HG03342 (cell line): Measurements from ENCODE around the gene TFG.
A peak's percentile ranks its signal among the peaks of the same experiment; 100 is the strongest.
"Not testable (repeated sequence)": the region's sequence is repeated elsewhere in the genome, so short reads cannot be mapped to it uniquely, and the experiment has no call there.

Experiments
- ATAC-seq: cut with Tn5 transposase; IDR thresholded peaks from one replicate; pipeline ENCODE4 v1.9.1; 2021; ENCODE audit warnings: mild to moderate bottlenecking, moderate library complexity; ENCODE audit not compliant: unreplicated experiment

TFG gene

GRCh38 chr3:100708989-100709841, at the start of gene TFG:
TFG (plus strand) TSS chr3:100709494; CDS start chr3:100713686, 4,192 bp downstream.
- ATAC-seq: peak; percentile 87

DNA sequence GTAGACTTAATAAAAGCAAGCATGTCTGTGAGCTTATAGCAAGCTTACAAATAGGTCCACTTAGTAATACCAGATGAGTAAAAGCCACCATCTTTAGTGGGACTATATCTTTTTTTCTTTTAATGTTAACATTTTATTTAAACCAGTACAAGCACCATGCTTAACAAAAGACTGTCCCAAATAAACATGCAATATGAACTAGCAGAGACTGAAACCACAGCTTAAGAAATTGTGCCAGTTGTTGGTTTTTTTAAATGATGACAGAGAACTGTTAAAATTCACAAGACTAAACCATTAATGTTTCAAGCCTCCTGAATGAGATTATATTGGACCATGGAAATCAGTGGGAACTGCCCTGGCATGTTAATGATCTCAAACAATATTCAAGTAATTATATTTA, 48.0 kb upstream of the TFG start:
- not testable (repeated sequence) for ATAC-seq

DNA sequence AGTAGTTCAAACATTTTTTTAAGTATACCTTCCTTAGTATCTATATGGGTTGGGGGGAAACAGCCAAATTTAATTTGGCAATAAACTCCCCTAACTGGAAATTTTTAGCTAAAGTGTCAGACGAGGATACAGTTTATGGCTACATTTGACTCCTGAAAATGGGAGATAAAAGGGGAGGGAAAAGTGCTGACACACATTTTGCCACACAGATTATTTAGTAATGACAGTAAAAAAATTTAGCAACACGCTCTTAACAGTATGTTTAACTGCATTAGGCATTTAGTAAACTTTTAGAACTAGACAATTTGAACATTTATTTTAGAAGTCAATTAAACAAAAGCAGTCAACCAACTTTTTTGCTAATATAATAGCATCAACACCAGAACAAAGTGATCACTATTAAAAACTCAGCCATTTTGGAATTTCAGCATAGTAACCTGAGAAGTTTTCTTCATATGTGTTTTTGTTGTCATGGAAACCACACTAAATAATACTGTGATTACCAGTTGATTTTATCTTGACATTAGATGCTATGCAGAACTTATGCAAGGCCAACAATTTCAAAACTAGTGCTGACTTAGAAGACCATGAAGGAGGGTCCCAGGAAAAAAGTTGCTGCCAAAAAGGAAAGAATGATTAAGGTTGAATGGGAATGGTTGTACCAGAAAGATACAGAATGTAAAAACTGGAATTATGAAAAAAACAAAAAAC, 47.0 kb upstream of the TFG start:
- no peak for ATAC-seq

GRCh38 chr3:100665230-100665629, 44.1 kb upstream of the TFG start:
- peak; percentile 79 for ATAC-seq

- ATAC-seq: not testable (repeated sequence)
These were observed 42.6 kb upstream of the TFG start for GRCh38 chr3:100666699-100667098.

GRCh38 chr3:100667316-100667715, 42.0 kb upstream of the TFG start:
- ATAC-seq: not testable (repeated sequence)

DNA sequence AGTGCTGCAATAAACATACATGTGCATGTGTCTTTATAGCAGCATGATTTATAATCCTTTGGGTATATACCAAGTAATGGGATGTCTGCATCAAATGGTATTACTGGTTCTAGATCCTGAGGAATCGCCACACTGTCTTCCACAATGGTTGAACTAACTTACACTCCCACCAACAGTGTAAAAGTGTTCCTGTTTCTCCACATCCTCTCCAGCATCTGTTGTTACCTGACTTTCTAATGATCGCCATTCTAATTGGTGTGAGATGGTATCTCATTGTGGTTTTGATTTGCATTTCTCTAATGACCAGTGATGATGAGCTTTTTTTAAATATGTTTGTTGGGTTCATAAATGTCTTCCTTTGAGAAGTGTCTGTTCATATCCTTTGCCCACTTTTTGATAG, 38.3 kb upstream of the TFG start:
- not testable (repeated sequence) for ATAC-seq

DNA sequence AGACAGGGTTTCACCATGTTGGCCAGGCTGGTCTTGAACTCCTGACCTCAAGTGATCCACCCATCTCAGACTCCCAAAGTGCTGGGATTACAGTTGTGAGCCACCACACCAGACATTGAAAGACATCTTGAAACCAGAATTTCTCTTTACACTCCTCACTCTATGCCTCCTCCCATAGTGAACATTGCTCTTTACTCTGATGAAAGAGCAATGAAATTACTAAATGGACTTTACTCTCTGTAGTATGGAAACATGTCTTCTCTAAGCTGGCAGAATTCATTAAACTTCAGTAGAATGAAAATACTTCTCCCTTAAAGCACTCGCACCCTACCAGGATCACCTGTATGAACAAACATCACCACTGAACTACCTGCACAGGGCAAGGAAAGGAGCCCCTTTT, 27.8 kb upstream of the TFG start:
- ATAC-seq: no peak

GRCh38 chr3:100682056-100682853, 27.0 kb upstream of the TFG start:
- no peak for ATAC-seq

- no peak for ATAC-seq
These were observed 26.2 kb upstream of the TFG start for GRCh38 chr3:100682854-100683760.

GRCh38 chr3:100693225-100693624, 16.1 kb upstream of the TFG start:
- no peak for ATAC-seq

DNA sequence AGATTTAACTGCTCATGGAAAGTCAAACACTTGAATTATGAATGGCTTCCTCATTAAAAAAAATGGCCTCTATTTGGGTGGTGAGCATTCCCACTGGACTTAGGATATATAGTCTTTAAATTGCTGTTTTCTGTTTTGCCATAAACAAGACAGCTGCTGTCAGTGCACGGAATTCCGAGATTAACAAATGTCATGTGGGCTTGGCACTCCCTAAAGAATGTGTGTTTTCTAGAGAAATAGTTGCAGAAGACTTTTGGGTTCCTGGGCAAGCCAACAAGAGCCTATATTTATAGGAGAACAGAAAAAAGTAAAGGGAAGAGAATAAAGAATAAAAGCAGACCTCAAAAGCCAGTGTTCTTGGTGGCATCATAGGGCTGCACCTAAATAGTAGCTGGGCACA, 13.6 kb upstream of the TFG start:
- no peak for ATAC-seq

- no peak for ATAC-seq
These were observed 13.1 kb upstream of the TFG start for GRCh38 chr3:100696161-100696560.

DNA sequence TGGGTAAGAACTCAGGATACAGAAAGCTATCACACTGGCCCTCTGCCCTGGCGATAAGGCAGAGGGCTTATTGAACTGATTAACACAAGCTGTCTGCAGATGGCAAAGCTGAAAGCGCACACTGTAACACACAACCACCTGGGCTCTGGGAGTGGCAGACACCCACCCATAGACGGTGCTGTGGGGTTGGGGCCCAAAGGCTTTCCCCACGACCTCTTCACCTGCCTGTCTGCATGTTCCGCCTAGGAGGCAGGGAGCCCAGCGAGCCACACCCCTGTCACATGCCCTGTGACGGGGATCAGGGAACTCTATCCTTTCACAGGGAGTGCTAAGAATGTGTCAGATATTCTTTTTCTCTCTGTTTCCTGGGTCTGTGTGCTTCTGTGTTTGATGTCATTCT, 12.1 kb upstream of the TFG start:
- no peak for ATAC-seq

GRCh38 chr3:100697723-100698285, 11.5 kb upstream of the TFG start:
- ATAC-seq: no peak

GRCh38 chr3:100698736-100699135, 10.6 kb upstream of the TFG start:
- ATAC-seq: no peak

- no peak for ATAC-seq
These were observed 8.6 kb upstream of the TFG start for GRCh38 chr3:100700708-100701107.

- ATAC-seq: no peak
These were observed 7.0 kb upstream of the TFG start for GRCh38 chr3:100702082-100702979.

DNA sequence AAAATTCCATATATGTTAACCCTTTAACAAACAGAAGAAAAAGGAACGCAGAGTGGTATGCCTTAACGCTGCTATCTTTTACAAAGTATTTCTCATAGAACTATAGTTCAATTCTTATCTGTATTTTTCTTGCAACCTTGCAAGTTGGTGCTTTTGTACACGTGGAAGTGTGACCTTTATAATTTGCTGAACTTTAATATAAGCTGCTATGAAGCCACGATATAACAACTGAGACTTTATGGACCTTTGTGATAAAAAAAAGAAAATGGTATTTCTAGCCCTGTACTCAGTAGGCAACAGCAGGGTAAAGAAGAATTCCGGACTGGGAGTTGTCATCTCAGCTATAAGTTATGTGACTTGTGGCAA, 6.3 kb upstream of the TFG start:
- no peak for ATAC-seq
